ENCODE data around the gene UBE2L5. TPM values are rescaled to one million over a fixed set of nuclear protein-coding genes. Genes with fewer than 3 reads are reported as not detected.

The UBE2L5 gene
- total and polyA plus RNA-seq, 2 experiments from 2014 or later, result not detected

DNA sequence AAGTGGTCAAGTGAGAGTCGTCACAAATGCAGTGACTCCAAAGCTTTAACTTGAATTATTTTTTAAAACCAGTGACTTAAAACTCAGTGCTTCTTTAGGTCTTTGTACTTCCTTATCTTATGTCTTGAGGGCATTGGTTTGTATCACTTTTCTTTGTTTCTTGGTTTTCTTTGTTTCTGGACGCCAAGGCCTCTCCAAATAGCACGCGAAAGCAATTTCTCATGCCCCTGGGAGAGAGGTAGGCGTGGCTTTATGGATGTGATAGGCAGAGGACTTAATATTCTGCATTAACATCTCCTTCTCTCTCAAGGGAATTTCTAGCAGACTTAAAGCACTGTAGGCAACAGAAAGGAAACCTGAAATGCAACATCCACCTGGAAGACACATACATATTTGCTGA, 20.6 kb downstream of the UBE2L5 start:
- Histone ChIP-seq H2AFZ (peak overlapping the region; percentile 23; the same call in 1 of the 2 replicates), H3K4me3 (no peak overlapping the region), H3K27ac (ENCODE audit: low read depth) (no peak overlapping the region), H3K9me2 (ENCODE audit: insufficient read depth) (no peaks in the 10 kb centered on the region), H3K4me2 (no peak overlapping the region), H3K79me2 (replicated peaks; ENCODE audit: insufficient read depth) (no peaks in the 10 kb centered on the region), H3K36me3 (ENCODE audit: insufficient read depth) (no peaks in the 10 kb centered on the region), H3F3A (replicated peaks; ENCODE audit: low read depth) (no peaks in the 10 kb centered on the region; the same call in 1 of the 2 replicates), H3K4me1 (ENCODE audit: insufficient read depth) (peaks cover 16% of the 10 kb centered on the region), H3K27me3 (ENCODE audit: insufficient read depth) (no peaks in the 10 kb centered on the region), H4K20me1 (replicated peaks; ENCODE audit: insufficient read depth) (no peaks in the 10 kb centered on the region)
- Mint-ChIP-seq H3K36me3 (ENCODE audit: low read depth) (no peaks in the 10 kb centered on the region), H3K9me3 (no peaks in the 10 kb centered on the region), H3K27me3 (ENCODE audit: insufficient read depth, low read depth, poor library complexity) (peaks cover 9% of the 10 kb centered on the region), H3K4me3 (no peak overlapping the region), H3K27ac (no peak overlapping the region), H3K4me1 (peaks cover 29% of the 10 kb centered on the region)
- no peak for TF ChIP-seq ZNF114 (CRISPR knock-in tag; IDR thresholded peaks at IDR 0.05)
- no peak for TF ChIP-seq EZH2 (IDR thresholded peaks at IDR 0.05; ENCODE audit: low read depth, unreplicated experiment)
- TF ChIP-seq ETS1 (IDR thresholded peaks at IDR 0.05), result no peak
- TF ChIP-seq, protein P1, sequence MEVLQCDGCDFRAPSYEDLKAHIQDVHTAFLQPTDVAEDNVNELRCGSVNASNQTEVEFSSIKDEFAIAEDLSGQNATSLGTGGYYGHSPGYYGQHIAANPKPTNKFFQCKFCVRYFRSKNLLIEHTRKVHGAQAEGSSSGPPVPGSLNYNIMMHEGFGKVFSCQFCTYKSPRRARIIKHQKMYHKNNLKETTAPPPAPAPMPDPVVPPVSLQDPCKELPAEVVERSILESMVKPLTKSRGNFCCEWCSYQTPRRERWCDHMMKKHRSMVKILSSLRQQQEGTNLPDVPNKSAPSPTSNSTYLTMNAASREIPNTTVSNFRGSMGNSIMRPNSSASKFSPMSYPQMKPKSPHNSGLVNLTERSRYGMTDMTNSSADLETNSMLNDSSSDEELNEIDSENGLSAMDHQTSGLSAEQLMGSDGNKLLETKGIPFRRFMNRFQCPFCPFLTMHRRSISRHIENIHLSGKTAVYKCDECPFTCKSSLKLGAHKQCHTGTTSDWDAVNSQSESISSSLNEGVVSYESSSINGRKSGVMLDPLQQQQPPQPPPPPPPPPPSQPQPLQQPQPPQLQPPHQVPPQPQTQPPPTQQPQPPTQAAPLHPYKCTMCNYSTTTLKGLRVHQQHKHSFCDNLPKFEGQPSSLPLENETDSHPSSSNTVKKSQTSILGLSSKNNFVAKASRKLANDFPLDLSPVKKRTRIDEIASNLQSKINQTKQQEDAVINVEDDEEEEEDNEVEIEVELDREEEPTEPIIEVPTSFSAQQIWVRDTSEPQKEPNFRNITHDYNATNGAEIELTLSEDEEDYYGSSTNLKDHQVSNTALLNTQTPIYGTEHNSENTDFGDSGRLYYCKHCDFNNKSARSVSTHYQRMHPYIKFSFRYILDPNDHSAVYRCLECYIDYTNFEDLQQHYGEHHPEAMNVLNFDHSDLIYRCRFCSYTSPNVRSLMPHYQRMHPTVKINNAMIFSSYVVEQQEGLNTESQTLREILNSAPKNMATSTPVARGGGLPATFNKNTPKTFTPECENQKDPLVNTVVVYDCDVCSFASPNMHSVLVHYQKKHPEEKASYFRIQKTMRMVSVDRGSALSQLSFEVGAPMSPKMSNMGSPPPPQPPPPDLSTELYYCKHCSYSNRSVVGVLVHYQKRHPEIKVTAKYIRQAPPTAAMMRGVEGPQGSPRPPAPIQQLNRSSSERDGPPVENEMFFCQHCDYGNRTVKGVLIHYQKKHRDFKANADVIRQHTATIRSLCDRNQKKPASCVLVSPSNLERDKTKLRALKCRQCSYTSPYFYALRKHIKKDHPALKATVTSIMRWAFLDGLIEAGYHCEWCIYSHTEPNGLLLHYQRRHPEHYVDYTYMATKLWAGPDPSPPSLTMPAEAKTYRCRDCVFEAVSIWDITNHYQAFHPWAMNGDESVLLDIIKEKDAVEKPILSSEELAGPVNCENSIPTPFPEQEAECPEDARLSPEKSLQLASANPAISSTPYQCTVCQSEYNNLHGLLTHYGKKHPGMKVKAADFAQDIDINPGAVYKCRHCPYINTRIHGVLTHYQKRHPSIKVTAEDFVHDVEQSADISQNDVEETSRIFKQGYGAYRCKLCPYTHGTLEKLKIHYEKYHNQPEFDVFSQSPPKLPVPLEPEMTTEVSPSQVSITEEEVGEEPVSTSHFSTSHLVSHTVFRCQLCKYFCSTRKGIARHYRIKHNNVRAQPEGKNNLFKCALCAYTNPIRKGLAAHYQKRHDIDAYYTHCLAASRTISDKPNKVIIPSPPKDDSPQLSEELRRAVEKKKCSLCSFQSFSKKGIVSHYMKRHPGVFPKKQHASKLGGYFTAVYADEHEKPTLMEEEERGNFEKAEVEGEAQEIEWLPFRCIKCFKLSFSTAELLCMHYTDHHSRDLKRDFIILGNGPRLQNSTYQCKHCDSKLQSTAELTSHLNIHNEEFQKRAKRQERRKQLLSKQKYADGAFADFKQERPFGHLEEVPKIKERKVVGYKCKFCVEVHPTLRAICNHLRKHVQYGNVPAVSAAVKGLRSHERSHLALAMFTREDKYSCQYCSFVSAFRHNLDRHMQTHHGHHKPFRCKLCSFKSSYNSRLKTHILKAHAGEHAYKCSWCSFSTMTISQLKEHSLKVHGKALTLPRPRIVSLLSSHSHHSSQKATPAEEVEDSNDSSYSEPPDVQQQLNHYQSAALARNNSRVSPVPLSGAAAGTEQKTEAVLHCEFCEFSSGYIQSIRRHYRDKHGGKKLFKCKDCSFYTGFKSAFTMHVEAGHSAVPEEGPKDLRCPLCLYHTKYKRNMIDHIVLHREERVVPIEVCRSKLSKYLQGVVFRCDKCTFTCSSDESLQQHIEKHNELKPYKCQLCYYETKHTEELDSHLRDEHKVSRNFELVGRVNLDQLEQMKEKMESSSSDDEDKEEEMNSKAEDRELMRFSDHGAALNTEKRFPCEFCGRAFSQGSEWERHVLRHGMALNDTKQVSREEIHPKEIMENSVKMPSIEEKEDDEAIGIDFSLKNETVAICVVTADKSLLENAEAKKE (CRISPR knock-in tag; IDR thresholded peaks at IDR 0.05), result no peak
- TF ChIP-seq REST (IDR thresholded peaks at IDR 0.05; ENCODE audit: unreplicated experiment), result no peak
- TF ChIP-seq EZH2phosphoT487 (IDR thresholded peaks at IDR 0.05; ENCODE audit: unreplicated experiment), result no peak
- TF ChIP-seq, protein P2, sequence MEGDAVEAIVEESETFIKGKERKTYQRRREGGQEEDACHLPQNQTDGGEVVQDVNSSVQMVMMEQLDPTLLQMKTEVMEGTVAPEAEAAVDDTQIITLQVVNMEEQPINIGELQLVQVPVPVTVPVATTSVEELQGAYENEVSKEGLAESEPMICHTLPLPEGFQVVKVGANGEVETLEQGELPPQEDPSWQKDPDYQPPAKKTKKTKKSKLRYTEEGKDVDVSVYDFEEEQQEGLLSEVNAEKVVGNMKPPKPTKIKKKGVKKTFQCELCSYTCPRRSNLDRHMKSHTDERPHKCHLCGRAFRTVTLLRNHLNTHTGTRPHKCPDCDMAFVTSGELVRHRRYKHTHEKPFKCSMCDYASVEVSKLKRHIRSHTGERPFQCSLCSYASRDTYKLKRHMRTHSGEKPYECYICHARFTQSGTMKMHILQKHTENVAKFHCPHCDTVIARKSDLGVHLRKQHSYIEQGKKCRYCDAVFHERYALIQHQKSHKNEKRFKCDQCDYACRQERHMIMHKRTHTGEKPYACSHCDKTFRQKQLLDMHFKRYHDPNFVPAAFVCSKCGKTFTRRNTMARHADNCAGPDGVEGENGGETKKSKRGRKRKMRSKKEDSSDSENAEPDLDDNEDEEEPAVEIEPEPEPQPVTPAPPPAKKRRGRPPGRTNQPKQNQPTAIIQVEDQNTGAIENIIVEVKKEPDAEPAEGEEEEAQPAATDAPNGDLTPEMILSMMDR (conservative IDR thresholded peaks at IDR 0.05; ENCODE audit: low read depth in 2 of 2), result no peak
- no peak for TF ChIP-seq CREB1 (CRISPR knock-in tag; IDR thresholded peaks at IDR 0.05; ENCODE audit: low read depth)
- TF ChIP-seq POLR2AphosphoS5 (IDR thresholded peaks at IDR 0.05; ENCODE audit: low read depth), result no peak
- no peak for TF ChIP-seq STAT1 (IDR thresholded peaks at IDR 0.05; ENCODE audit: unreplicated experiment)
- TF ChIP-seq JUNB (IDR thresholded peaks at IDR 0.05; ENCODE audit: unreplicated experiment), result no peak
- no peak for TF ChIP-seq ZNF331 (CRISPR knock-in tag; IDR thresholded peaks at IDR 0.05; ENCODE audit: low read depth)
- no peak for TF ChIP-seq NANOG (IDR thresholded peaks at IDR 0.05; ENCODE audit: borderline replicate concordance)
- DNase-seq (ENCODE audit: low spot score) (no peak), ATAC-seq (no peak)
